HCT116 (cell line): ENCODE measurements around the gene PCDHGA1. TPM values are rescaled to one million over a fixed set of nuclear protein-coding genes. Genes with fewer than 3 reads are reported as not detected.

ENCODE experiments used
- ATAC-seq: fragments of 200-7000 bp; cut with Tn5 transposase; 2 replicates; pipeline ENCODE4 v1.9.1; 2020; ENCODE audit warnings: mild to moderate bottlenecking, moderate library complexity
- BruUV-seq: library from RNA; stranded (reverse); fragments of 400-500 nt; replicated peaks from 2 replicates; lab custom pipeline; 2021; lab: Mats Ljungman, UMichigan
- CTCF ChIA-PET: fragments of 300-600 bp; sonication (Branson Sonifier 250); formaldehyde crosslinking; loops from one replicate; lab custom pipeline; 2021; ENCODE audit warnings: antibody characterized with exemption; lab: Charles Lee
- POLR2A ChIA-PET: fragments of 300-600, 350-600 bp; sonication (Branson Sonifier 250); formaldehyde crosslinking; loops from one replicate; lab custom pipeline; 2021; ENCODE audit warnings: antibody characterized with exemption; lab: Charles Lee
- RAD21 ChIA-PET, 2 experiments: fragments of 300-600 bp; sonication (Branson Sonifier 250); formaldehyde crosslinking; loops; one replicate each; lab custom pipeline; 2023; ENCODE audit warnings: low total read pairs in 2 of 2; ENCODE audit not compliant: uncharacterized antibody in 2 of 2, unreplicated experiment in 2 of 2, low non-redundant PET in 1 of 2; lab: Charles Lee
- DNase-seq: peaks from one replicate; pipeline ENCODE4 v3.0.0-alpha.2; 2010; ENCODE audit warnings: low read depth, low spot score
- H2AFZ ChIP-seq: fragments of 200-600 bp; shearing (Covaris generic), sonication (generic); 2 replicates; pipeline ENCODE4 v1.6.1; 2017; ENCODE audit warnings: low read depth, mixed run types, mixed read lengths, antibody characterized with exemption, low read length; ENCODE audit not compliant: poor library complexity, severe bottlenecking
- H3K27ac ChIP-seq: 2 replicates; pipeline ENCODE4 v1.5.1; 2012; ENCODE audit warnings: low read depth, low read length
- H3K27me3 ChIP-seq: fragments of 200-600 bp; sonication (generic); 2 replicates; pipeline ENCODE4 v1.6.1; 2016; ENCODE audit warnings: mixed run types, low read length, mixed read lengths; ENCODE audit not compliant: insufficient read depth
- H3K36me3 ChIP-seq, 2 experiments: fragments of 200-500 bp in 1 of 2; fragments of 200-600 bp in 1 of 2; sonication (Bioruptor generic) in 1 of 2; sonication (generic) in 1 of 2; 2 replicates each; pipeline versions ENCODE4 v1.5.1 to v1.6.1; 2014 to 2016; ENCODE audit warnings: low read length in 2 of 2, inconsistent platforms in 1 of 2, mixed read lengths in 1 of 2, mixed run types in 1 of 2; ENCODE audit not compliant: insufficient read depth in 2 of 2, control insufficient read depth in 1 of 2
- H3K4me1 ChIP-seq, 2 experiments: fragments of 200-600 bp in 1 of 2; sonication (generic) in 1 of 2; 2 replicates each; pipeline versions ENCODE4 v1.5.1 to v1.6.1; 2012 to 2017; ENCODE audit warnings: low read length in 2 of 2, inconsistent platforms in 1 of 2, mild to moderate bottlenecking in 1 of 2, mixed read lengths in 1 of 2, mixed run types in 1 of 2, moderate library complexity in 1 of 2; ENCODE audit not compliant: insufficient read depth in 2 of 2, control insufficient read depth in 1 of 2
- H3K4me2 ChIP-seq: fragments of 200-600 bp; sonication (generic); 2 replicates; pipeline ENCODE4 v1.6.1; 2017; ENCODE audit warnings: mixed run types, low read length, mixed read lengths
- H3K4me3 ChIP-seq, 2 experiments: fragments of 200-600 bp in 1 of 2; sonication (generic) in 1 of 2; replicated peaks in 1 of 2; 2 replicates each; pipeline ENCODE4 v1.5.1; 2011 to 2016; ENCODE audit warnings: low read length in 2 of 2, control low read depth in 1 of 2, low read depth in 1 of 2, mild to moderate bottlenecking in 1 of 2, mixed read lengths in 1 of 2, mixed run types in 1 of 2
- H3K79me2 ChIP-seq: fragments of 200-600 bp; sonication (generic); 2 replicates; pipeline ENCODE4 v1.6.1; 2017; ENCODE audit warnings: mild to moderate bottlenecking, mixed run types, low read length, moderate library complexity, mixed read lengths; ENCODE audit not compliant: insufficient read depth
- H3K9ac ChIP-seq: fragments of 200-600 bp; sonication (generic); 2 replicates; pipeline ENCODE4 v1.6.1; 2016; ENCODE audit warnings: low read length, mixed read lengths
- H3K9me2 ChIP-seq: fragments of 200-600 bp; sonication (generic), shearing (Covaris generic); 2 replicates; pipeline ENCODE4 v1.6.1; 2017; ENCODE audit warnings: mixed run types, mild to moderate bottlenecking, moderate library complexity; ENCODE audit not compliant: insufficient read depth
- H3K9me3 ChIP-seq, 2 experiments: fragments of 200-500 bp in 1 of 2; fragments of 200-600 bp in 1 of 2; sonication (Bioruptor generic) in 1 of 2; sonication (generic) in 1 of 2; 2 replicates each; pipeline ENCODE4 v1.6.1; 2014 to 2017; ENCODE audit warnings: low read length in 2 of 2, mixed read lengths in 2 of 2, inconsistent platforms in 1 of 2, low read depth in 1 of 2, mild to moderate bottlenecking in 1 of 2, mixed run types in 1 of 2, moderate library complexity in 1 of 2; ENCODE audit not compliant: control insufficient read depth in 1 of 2, insufficient read depth in 1 of 2
- H4K20me1 ChIP-seq: fragments of 200-600 bp; sonication (generic), shearing (Covaris generic); 2 replicates; pipeline ENCODE4 v1.6.1; 2017; ENCODE audit warnings: mixed run types, mild to moderate bottlenecking, moderate library complexity; ENCODE audit not compliant: insufficient read depth
- ATF3 ChIP-seq: IDR thresholded peaks from 2 replicates; pipeline ENCODE4 v1.6.1; 2012
- CBX3 ChIP-seq: IDR thresholded peaks from 2 replicates; pipeline ENCODE4 v1.6.1; 2012; ENCODE audit warnings: low read depth
- CEBPB ChIP-seq: IDR thresholded peaks from 2 replicates; pipeline ENCODE4 v1.6.1; 2012; ENCODE audit warnings: low read depth
- EGR1 ChIP-seq: IDR thresholded peaks from 2 replicates; pipeline ENCODE4 v1.6.1; 2012; ENCODE audit warnings: low read depth
- ELF1 ChIP-seq: IDR thresholded peaks from 2 replicates; pipeline ENCODE4 v1.6.1; 2012; ENCODE audit warnings: low read depth, borderline replicate concordance
- EZH2phosphoT487 ChIP-seq: fragments of 200-600 bp; IDR thresholded peaks from 2 replicates; pipeline ENCODE4 v1.6.1; 2018; ENCODE audit warnings: antibody characterized with exemption, borderline replicate concordance
- FOSL1 ChIP-seq: IDR thresholded peaks from 2 replicates; pipeline ENCODE4 v1.6.1; 2012; ENCODE audit warnings: low read depth
- JUND ChIP-seq: IDR thresholded peaks from 2 replicates; pipeline ENCODE4 v1.6.1; 2012
- MAX ChIP-seq: IDR thresholded peaks from 2 replicates; pipeline ENCODE4 v1.6.1; 2012
- POLR2A ChIP-seq: IDR thresholded peaks from 2 replicates; pipeline ENCODE4 v1.7.0; 2011; ENCODE audit warnings: borderline replicate concordance; ENCODE audit not compliant: insufficient read depth, insufficient read length; ENCODE audit errors: extremely low read depth
- POLR2AphosphoS5 ChIP-seq: IDR thresholded peaks from 2 replicates; pipeline ENCODE4 v1.6.1; 2011; ENCODE audit warnings: mild to moderate bottlenecking, low read depth, low read length, moderate library complexity
- RAD21 ChIP-seq: IDR thresholded peaks from 2 replicates; pipeline ENCODE4 v1.6.1; 2012; ENCODE audit warnings: low read depth, mild to moderate bottlenecking
- SIN3A ChIP-seq: IDR thresholded peaks from 2 replicates; pipeline ENCODE4 v1.6.1; 2012; ENCODE audit warnings: low read depth
- SP1 ChIP-seq: IDR thresholded peaks from 2 replicates; pipeline ENCODE4 v1.6.1; 2012; ENCODE audit warnings: low read depth
- SRF ChIP-seq: IDR thresholded peaks from 2 replicates; pipeline ENCODE4 v1.6.1; 2012; ENCODE audit warnings: low read depth
- TCF7L2 ChIP-seq: IDR thresholded peaks from 2 replicates; pipeline ENCODE4 v1.7.0; 2011; ENCODE audit warnings: borderline replicate concordance, inconsistent platforms; ENCODE audit not compliant: insufficient read depth, insufficient read length; ENCODE audit errors: extremely low read depth
- ZFX ChIP-seq: fragments of 450-650 bp; IDR thresholded peaks from 2 replicates; pipeline ENCODE4 v1.6.1; 2017
- intact Hi-C: fragments of 100-400 bp; cut with micrococcal nuclease; formaldehyde crosslinking; loops from 2 replicates; pipeline ENCODE4 v1.10.0; 2022
- total RNA-seq: library from RNA; stranded (reverse); gene quantifications from one replicate; pipeline ENCODE4 v1.2.1, GENCODE V29; 2021; ENCODE audit not compliant: unreplicated experiment
- TF ChIP-seq, protein P1 (sequence below): IDR thresholded peaks from 2 replicates; pipeline ENCODE4 v1.6.1; 2012; ENCODE audit warnings: low read depth
- TF ChIP-seq, protein P2 (sequence below): IDR thresholded peaks from 2 replicates; pipeline ENCODE4 v1.6.1; 2011; ENCODE audit warnings: mild to moderate bottlenecking, low read length, moderate library complexity; ENCODE audit not compliant: insufficient replicate concordance; ENCODE audit errors: extremely low read depth
- TF ChIP-seq, protein P3 (sequence below), 3 experiments: fragments of 200-600 bp in 1 of 3; sonication (generic) in 1 of 3; IDR thresholded peaks in 2 of 3; conservative IDR thresholded peaks in 1 of 3; 2 replicates each; pipeline ENCODE4 v1.5.1; 2012 to 2017; ENCODE audit warnings: low read depth in 2 of 3, low read length in 2 of 3, antibody characterized with exemption in 1 of 3, borderline replicate concordance in 1 of 3, control low read depth in 1 of 3, mild to moderate bottlenecking in 1 of 3, mixed read lengths in 1 of 3, mixed run types in 1 of 3, moderate library complexity in 1 of 3; ENCODE audit not compliant: insufficient read depth in 1 of 3

Gene PCDHGA1
- total RNA-seq, 1 experiment from 2014 or later, result 0.05 TPM

DNA sequence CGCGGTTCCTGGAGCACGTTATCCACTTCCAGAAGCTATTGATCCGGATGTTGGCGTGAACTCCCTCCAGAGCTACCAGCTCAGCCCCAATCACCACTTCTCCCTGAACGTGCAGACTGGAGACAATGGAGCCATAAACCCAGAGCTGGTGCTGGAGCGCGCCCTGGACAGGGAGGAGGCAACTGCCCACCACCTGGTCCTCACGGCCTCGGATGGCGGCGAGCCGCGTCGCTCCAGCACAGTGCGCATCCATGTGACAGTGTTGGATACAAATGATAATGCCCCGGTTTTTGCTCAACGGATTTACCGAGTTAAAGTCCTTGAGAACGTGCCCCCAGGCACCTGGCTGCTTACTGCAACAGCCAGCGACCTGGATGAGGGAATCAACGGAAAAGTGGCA lies 73.1 kb downstream of the PCDHGA1 start:
- H3K4me2 ChIP-seq, result no peak overlapping the region

More for the DNA sequence above, 73.1 kb downstream of the PCDHGA1 start:
- H4K20me1 ChIP-seq, result no peaks in the 10 kb centered on the region
- no peak for DNase-seq
- no peak overlapping the region for H3K27ac ChIP-seq
- RAD21 ChIA-PET, result no interaction called here
- no peaks in the 10 kb centered on the region for H3K27me3 ChIP-seq
- H3K9ac ChIP-seq, result no peak overlapping the region
- CTCF ChIA-PET, result interaction anchor here (0.7 kb wide), 1 partner anchor 83 kb away, joined by 3 read pairs; the partner anchor contains the start of gene TAF7
- H3K4me3 ChIP-seq, result no peak overlapping the region
- H3K9me3 ChIP-seq, result no peaks in the 10 kb centered on the region; a peak in 1 of 4 replicates
- no peak overlapping the region for H2AFZ ChIP-seq
- intact Hi-C loops, result no loop called here
- no peaks in the 10 kb centered on the region for H3K36me3 ChIP-seq
- H3K9me2 ChIP-seq, result no peaks in the 10 kb centered on the region
- no TSS peak for BruUV-seq
- H3K79me2 ChIP-seq, result no peaks in the 10 kb centered on the region
- TF ChIP-seq ZFX (no peak), RAD21 (no peak), CEBPB (no peak), CBX3 (no peak), POLR2AphosphoS5 (no peak), TCF7L2 (no peak), EZH2phosphoT487 (no peak), FOSL1 (no peak), EGR1 (no peak), SRF (no peak), SIN3A (no peak), POLR2A (no peak), SP1 (no peak), JUND (no peak), ATF3 (no peak), ELF1 (no peak), MAX (no peak)
- TF ChIP-seq, protein P1, sequence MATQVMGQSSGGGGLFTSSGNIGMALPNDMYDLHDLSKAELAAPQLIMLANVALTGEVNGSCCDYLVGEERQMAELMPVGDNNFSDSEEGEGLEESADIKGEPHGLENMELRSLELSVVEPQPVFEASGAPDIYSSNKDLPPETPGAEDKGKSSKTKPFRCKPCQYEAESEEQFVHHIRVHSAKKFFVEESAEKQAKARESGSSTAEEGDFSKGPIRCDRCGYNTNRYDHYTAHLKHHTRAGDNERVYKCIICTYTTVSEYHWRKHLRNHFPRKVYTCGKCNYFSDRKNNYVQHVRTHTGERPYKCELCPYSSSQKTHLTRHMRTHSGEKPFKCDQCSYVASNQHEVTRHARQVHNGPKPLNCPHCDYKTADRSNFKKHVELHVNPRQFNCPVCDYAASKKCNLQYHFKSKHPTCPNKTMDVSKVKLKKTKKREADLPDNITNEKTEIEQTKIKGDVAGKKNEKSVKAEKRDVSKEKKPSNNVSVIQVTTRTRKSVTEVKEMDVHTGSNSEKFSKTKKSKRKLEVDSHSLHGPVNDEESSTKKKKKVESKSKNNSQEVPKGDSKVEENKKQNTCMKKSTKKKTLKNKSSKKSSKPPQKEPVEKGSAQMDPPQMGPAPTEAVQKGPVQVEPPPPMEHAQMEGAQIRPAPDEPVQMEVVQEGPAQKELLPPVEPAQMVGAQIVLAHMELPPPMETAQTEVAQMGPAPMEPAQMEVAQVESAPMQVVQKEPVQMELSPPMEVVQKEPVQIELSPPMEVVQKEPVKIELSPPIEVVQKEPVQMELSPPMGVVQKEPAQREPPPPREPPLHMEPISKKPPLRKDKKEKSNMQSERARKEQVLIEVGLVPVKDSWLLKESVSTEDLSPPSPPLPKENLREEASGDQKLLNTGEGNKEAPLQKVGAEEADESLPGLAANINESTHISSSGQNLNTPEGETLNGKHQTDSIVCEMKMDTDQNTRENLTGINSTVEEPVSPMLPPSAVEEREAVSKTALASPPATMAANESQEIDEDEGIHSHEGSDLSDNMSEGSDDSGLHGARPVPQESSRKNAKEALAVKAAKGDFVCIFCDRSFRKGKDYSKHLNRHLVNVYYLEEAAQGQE, result no peak
- TF ChIP-seq, protein P2, sequence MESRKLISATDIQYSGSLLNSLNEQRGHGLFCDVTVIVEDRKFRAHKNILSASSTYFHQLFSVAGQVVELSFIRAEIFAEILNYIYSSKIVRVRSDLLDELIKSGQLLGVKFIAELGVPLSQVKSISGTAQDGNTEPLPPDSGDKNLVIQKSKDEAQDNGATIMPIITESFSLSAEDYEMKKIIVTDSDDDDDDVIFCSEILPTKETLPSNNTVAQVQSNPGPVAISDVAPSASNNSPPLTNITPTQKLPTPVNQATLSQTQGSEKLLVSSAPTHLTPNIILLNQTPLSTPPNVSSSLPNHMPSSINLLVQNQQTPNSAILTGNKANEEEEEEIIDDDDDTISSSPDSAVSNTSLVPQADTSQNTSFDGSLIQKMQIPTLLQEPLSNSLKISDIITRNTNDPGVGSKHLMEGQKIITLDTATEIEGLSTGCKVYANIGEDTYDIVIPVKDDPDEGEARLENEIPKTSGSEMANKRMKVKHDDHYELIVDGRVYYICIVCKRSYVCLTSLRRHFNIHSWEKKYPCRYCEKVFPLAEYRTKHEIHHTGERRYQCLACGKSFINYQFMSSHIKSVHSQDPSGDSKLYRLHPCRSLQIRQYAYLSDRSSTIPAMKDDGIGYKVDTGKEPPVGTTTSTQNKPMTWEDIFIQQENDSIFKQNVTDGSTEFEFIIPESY, result no peak
- TF ChIP-seq, protein P3, sequence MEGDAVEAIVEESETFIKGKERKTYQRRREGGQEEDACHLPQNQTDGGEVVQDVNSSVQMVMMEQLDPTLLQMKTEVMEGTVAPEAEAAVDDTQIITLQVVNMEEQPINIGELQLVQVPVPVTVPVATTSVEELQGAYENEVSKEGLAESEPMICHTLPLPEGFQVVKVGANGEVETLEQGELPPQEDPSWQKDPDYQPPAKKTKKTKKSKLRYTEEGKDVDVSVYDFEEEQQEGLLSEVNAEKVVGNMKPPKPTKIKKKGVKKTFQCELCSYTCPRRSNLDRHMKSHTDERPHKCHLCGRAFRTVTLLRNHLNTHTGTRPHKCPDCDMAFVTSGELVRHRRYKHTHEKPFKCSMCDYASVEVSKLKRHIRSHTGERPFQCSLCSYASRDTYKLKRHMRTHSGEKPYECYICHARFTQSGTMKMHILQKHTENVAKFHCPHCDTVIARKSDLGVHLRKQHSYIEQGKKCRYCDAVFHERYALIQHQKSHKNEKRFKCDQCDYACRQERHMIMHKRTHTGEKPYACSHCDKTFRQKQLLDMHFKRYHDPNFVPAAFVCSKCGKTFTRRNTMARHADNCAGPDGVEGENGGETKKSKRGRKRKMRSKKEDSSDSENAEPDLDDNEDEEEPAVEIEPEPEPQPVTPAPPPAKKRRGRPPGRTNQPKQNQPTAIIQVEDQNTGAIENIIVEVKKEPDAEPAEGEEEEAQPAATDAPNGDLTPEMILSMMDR (IDR thresholded peaks at IDR 0.05 in 2 of 3, conservative IDR thresholded peaks at IDR 0.05 in 1 of 3; ENCODE audit: borderline replicate concordance in 1 of 3, insufficient read depth in 1 of 3, low read depth in 2 of 3, low read length in 2 of 3), result no peak
- H3K4me1 ChIP-seq, result no peaks in the 10 kb centered on the region
- POLR2A ChIA-PET, result no interaction called here
- ATAC-seq, result no peak
